Astrocyte of the spinal cord (primary cell): Measurements from ENCODE around the gene PROS1.
"Not testable (repeated sequence)": the region's sequence is repeated elsewhere in the genome, so short reads cannot be mapped to it uniquely, and the experiment has no call there.

ENCODE experiments used
- DNase-seq: peaks from one replicate; pipeline ENCODE4 v3.0.0; 2011; ENCODE audit warnings: low read depth, low spot score
- H3K4me3 ChIP-seq: 2 replicates; pipeline ENCODE4 v1.5.1; 2011; ENCODE audit warnings: low read depth, mild to moderate bottlenecking, low read length, moderate library complexity
- CTCF ChIP-seq: IDR thresholded peaks from 2 replicates; pipeline ENCODE4 v1.5.1; 2012; ENCODE audit warnings: low read depth, mild to moderate bottlenecking, low read length, inconsistent platforms
- in situ Hi-C: cut with HindIII; loops from 2 replicates; pipeline ENCODE4 v1.10.0; 2017; ENCODE audit warnings: low sequenced_read_pairs

PROS1 gene

DNA sequence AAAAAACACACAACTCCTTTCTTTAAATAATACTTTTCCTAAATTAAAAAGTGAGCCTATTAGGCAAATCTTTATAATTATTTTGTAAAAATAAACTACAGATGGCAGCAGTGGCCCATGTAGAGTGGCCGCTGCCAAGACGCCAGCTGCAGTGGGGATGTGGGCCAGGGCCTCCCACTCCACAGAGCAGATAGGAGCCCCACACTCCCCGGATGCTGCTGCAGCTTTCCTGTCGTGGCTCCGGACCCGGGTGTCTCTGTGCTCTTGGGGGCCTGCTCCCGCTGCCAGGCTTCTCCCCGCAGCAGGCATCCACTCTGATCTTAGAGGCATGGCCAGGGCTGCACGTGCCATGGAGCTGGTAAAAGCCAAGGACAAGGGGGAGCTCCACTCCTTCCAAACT lies 67.5 kb downstream of the PROS1 start:
- TF ChIP-seq CTCF: no peak
- in situ Hi-C loops: no loop called here
- DNase-seq: no peak
- H3K4me3 ChIP-seq: no peak overlapping the region

DNA sequence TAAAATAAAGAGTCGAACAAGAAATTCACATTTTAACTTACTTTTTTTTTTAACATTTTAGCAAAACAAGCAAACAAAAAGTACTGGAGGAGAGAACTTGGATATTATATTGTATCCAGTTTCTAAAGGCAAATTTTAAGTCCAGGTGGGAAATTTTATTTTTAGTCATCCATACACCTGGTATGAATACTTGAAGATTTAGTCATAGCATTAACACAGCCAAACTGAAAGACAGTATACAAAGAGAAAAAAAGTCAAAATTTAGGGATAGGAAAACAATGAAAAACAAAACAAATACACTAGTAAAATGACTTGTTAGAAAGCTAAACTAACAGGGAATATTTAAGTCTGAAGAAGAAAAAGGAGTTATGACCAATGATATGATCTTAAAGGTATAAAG lies 69.1 kb downstream of the PROS1 start:
- no peak for TF ChIP-seq CTCF
- no peak overlapping the region for H3K4me3 ChIP-seq
- in situ Hi-C loops: no loop called here
- no peak for DNase-seq

DNA sequence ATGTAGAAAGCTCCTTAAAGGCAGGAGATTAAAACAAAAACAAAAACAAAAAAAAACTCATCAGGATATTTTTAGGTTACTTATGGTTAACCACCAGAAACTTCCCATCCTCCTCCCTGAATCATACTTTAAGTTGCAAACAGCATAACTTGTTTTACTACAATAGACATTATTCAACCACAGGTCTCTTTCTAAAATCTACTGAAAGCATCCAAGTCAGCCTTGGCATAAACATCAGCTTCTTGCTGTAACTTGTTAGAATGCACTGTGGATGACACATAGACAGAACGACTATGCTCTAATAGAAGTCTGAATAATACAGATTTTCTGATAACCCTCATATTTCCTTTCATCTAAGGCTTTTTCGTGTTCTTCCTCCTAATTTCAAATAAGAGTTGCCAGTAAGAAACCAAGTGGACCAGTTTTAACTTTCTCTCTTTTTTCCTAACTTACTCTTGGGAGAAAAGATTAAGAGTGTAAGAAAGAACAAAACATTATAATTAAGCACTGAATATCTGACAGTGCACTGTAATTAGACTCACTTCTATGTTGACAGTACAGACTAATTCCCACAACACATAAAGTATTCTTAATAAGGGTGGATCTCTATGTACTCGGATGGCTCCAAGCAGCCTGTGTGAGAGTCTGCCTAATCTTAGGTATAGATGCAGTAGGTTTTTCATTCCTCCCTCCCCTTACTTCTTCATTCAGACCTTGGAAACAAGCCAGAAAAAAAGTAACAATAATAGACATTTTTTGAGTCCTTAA lies 95.3 kb downstream of the PROS1 start:
- DNase-seq, in situ Hi-C loops, H3K4me3 ChIP-seq: not testable (repeated sequence)

DNA sequence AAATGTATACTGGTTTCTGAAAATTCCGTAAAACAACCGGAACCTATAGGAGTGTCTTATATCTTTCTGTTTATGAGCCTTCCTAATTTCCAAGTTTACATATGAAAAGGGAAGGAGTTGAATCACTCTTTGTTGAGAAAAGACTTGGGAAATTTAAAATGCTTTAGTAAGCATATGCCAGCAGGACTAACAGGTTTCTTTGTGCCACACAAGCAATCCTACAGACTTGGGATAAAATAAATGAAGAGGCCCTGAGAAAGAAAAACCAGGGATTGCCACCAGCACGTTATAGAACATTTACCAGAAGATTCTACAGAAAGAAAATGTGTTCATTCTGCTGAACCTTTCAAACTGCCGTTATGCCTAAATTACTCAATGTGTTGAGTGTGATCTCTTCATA lies 96.3 kb downstream of the PROS1 start:
- DNase-seq, H3K4me3 ChIP-seq, in situ Hi-C loops: not testable (repeated sequence)

- H3K4me3 ChIP-seq: not testable (repeated sequence)
These were observed 100.3 kb downstream of the PROS1 start for GRCh38 chr3:93873412-93873811.

GRCh38 chr3:93867425-93867824 lies 106.3 kb downstream of the PROS1 start:
- H3K4me3 ChIP-seq: no peak overlapping the region
- no peak for TF ChIP-seq CTCF
- DNase-seq: no peak
- in situ Hi-C loops: no loop called here

More at GRCh38 chr3:93873412-93873811, 100.3 kb downstream of the PROS1 start:
- in situ Hi-C loops, DNase-seq: not testable (repeated sequence)

- H3K4me3 ChIP-seq: no peak overlapping the region
- no peak for DNase-seq
- no peak for TF ChIP-seq CTCF
- in situ Hi-C loops: no loop called here
These were observed 112.7 kb downstream of the PROS1 start for GRCh38 chr3:93861017-93861416.

DNA sequence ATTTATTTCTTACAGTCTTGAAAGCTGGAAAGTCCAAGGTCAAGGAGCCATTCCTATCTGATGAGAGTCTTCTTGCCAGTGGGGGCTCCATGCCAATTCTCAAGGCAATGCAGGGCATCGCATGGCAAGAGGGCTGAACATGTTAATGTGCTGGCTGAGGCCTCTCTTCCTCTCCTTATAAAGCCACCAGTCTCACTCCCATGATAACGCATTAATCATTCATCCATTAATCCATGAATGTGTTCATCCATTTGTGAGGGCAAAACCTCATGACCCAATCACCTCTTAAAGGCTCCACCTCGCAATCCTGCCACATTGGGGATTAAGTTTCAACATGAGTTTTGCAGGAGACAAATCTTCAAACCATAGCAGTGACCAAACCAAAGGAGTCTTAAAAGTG lies 118.3 kb downstream of the PROS1 start:
- DNase-seq: no peak
- H3K4me3 ChIP-seq: no peak overlapping the region
- no peak for TF ChIP-seq CTCF
- in situ Hi-C loops: no loop called here

DNA sequence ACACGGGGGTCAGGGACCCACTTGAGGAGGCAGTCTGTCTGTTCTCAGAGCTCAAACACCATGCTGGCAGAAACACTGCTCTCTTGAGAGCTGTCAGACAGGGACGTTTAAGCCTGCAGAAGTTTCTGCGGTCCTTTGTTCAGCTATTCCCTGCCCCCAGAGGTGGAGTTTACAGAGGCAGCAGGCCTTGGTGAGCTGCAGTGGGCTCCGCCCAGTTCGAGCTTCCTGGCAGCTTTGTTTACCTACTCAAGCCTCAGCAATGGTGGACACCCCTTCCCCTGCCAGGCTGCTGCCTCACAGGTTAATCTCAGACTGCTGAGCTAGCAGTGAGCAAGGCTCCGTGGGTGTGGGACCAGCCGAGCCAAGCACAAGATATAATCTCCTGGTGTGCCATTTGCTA lies 121.5 kb downstream of the PROS1 start:
- H3K4me3 ChIP-seq, in situ Hi-C loops, DNase-seq: not testable (repeated sequence)
